NCI-H526 treated with DMSO at 0.1 percent for 48 hours (cell line): ENCODE data around the gene EIF2S2.

ENCODE experiments used
- DNase-seq: peaks from one replicate; lab custom pipeline; 2025; lab: John Stamatoyannopoulos, UW

EIF2S2 gene

DNA sequence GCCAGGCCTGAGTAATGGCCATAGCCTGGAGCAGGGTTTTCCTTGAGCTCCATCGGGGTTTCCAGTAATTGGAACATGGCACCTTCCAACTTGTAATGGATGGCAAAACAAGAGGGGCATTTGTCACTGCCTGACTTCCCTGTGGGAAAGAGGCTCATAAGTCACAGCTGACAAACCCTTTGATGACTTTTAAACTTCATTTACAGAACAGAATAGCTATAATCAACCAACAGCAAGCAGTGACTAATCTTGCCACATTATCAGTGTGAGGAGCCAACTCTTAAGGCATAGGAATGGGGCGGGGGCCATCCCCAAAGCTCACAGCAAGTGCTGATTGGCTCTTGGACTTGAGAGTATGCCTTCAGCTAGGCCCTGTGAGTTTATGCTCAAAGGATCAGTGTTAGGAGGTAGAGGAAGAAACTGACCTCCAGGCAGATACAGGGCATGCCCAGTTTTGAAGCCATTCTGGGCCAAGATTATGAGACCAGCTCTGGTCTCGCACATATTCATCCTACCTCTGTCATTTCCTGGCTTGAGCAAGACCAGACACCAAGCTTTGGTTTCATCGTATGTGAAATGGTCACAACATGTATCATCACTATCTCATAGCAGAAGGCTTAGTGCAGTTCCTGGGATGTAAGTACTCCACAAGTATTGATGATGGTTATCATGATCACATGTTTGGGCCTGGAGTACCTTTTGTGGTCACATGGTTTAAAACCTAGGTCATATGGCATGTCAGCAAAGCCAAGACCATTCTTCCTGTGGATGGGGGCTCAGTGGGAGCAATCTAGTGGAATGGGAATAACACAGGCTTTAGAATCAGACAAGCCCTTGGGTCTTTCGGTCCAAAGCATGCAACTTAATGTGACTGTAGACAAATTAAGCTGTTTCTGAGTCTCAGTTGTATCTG, 49.2 kb downstream of the EIF2S2 start:
- DNase-seq: no peak

DNA sequence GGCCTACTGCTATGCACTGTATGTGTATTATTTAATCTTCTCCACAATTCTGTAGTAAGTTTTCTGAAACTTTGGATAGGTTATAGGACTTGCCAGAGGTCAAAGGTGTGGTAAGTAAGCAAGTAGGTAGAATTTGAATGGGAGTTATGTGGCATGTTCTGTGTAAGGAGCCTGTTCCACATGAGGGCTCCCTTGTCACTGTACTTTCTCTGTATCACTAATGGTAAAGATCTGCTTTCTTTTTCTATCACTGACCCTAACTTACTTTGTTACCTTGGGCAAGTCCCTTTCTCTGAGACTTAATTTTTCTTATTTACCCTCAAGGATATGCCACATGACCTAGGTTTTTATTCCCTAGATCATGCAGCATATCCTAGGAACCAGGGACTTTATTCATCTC, 50.3 kb downstream of the EIF2S2 start:
- no peak for DNase-seq

DNA sequence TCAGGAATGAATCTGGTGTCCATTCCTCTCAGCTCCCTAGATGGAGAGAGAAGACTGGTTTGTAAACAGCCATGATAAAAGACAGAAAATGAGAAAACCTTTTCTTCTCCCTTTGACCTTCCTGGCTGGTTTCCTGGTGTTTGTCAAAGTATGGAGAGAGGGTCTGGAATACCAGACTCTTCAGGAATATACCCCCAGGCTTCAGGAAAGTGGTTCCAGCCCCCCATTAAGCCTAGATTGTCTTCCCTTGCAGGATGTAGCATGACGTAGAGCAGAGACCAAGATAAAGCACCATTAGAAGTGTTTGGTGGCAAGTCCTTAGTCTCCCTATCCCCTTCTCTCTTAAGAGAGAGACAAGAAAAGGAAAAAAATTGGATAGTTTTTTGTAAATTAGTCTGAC, 51.1 kb downstream of the EIF2S2 start:
- DNase-seq: no peak

DNA sequence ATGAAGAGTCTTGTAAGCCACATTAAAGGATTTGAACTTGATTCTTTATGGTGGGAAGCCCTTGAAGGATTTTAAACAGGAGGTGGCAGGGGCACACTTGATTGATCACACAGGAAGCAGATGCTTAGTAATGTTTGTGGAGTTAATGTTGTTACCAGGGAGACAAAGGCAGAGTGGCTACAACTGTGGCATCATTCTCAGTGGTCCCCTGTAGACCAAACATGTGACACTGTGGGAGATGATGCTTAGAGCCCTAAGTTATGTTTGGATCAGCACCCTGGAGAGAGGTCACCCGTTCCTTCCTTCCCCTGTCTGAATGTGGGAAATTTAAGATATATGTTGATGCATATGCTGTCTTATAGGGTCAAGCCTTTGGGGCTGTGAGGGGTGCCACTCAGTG, 53.2 kb downstream of the EIF2S2 start:
- DNase-seq: no peak

DNA sequence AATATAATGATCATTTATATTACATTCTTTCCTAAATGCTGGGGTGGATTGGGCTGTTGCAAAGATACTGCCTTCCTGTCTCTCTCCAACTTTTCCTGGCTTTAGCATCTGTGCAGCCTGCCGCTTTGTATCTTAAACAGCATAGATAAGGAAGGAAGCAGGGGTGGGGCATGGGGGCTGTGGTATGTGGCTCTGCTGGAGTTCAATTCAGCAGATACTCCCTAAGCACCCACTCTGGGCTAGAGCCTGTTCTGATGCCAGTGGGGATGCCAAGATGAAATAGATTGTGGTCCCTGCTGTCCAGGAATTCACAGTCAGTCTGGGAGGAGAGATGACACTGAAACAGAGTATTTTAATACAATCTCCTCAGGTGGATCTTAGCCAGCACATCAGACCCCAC, 56.8 kb downstream of the EIF2S2 start:
- no peak for DNase-seq

DNA sequence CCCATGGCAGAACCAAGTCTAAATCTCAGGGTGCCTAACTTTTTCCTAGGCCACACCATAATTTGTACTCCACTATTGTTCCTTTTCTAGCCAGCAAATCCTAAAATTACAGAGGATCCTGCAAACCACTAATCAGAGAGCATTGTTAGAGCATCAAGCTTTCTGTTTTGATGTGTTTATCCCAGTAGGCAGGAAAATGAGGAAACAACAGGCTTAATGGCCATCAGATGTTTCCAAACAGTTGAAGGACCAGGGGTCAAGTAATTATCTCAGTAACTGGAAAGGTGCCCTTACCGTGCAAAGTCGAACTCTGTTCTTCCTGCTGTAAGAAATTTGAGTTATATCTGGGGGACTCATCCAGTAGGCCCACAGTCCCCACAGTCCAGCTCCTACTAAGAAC, 59.6 kb downstream of the EIF2S2 start:
- no peak for DNase-seq

DNA sequence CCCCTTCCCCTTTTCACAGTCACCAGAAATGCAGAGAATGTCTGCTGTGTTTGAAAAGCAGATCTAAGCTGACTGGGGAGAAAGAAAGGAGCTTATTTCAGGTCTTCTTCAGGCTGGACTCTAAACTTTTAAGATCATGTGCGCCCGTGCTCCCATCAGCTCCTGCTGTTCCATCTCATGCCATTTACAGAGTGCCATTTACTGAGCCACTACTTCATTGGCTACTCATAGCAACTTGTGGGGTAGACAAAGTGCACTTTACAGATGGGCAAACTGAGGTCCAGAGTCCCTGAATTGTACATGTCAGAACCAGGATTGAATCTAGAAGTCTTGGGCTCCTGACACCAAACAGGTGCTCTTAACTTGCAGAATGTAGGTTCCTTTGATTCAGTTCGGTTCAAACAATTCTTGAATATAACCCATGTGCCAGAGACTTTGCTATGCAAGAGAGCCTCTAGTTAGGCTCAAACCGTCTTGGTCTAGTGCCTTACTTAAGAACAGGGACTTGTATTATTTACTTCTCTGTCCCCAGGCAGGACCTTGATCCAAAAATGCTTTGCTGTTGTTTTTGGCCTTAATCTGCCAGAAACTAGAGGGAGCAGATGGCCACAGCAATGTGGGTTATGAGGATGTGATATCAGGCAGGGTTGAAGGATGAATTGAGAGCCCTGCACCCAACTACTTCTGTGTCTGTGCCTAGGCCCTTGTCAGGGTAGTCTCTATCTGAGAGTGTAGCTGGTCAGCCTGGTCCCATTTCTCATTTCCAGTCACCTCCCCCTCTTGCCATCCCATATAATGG, 61.9 kb downstream of the EIF2S2 start:
- no peak for DNase-seq

DNA sequence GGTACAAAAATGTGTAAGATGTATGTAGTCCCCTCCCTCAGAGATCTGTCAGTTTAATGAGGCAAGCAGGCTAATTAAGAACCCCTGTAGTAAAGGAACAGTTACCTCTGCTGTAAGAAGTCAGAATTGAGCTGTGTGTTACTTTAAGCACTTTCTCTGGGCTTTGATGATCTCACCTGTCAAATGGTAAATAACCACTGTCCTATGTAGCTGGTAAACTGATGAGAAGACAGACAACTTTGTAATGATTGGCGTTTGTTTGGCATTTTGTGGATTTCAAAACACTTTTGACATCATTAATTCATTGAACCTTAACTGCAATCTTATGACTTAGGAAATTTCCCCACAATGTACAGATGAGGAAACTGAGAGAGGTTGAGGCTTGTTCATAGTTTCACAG, 62.7 kb downstream of the EIF2S2 start:
- DNase-seq: no peak

DNA sequence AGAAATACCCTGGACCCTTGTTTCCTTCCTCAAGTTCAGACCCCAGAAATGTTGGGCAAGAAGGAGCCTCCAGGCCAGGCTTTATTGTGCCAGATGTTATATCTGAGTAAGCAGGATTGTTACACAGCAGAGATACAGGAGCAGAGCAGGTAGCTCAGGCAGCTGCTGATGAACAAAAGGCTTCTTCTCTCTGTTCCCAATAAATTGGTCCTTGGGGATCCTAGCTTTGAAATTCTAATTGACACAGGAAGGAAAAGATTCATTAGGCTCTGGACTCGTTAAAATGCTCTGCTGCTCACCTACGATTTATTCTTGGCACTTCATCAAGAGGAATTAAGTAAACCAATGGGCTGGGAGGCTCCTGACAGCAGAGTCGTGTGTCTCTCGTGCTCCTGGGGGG, 64.1 kb downstream of the EIF2S2 start:
- DNase-seq: no peak

DNA sequence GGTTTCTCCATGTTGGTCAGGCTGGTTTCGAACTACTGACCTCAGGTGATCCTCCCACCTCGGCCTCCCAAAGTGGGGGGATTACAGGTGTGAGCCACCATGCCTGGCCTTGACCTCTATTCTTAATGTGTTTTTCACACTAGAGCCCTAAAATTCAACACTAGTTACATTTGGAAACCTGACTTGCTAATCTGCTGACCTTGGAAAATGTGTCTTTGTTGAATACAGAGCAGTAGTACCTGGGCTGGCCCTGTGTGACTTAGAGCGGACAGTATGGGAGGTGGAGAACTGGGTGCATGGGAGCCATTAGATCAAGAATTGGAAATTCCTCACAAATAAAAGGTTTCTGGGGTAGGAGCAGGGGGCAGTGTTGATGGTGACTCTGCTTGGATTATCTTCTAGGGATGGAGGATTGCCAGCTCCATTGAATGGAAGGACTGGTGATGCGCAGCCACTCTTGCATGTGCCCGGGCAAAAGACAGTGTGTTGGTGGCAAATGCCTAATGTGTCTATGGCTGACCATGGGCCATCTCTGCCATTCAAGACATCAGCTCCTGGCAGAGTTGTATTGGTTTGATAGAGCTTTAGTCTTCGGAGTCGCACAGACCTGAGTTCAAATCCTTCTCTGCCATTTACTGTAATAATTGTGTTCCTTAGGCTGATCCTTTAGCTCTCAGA, 64.9 kb downstream of the EIF2S2 start:
- DNase-seq: no peak

DNA sequence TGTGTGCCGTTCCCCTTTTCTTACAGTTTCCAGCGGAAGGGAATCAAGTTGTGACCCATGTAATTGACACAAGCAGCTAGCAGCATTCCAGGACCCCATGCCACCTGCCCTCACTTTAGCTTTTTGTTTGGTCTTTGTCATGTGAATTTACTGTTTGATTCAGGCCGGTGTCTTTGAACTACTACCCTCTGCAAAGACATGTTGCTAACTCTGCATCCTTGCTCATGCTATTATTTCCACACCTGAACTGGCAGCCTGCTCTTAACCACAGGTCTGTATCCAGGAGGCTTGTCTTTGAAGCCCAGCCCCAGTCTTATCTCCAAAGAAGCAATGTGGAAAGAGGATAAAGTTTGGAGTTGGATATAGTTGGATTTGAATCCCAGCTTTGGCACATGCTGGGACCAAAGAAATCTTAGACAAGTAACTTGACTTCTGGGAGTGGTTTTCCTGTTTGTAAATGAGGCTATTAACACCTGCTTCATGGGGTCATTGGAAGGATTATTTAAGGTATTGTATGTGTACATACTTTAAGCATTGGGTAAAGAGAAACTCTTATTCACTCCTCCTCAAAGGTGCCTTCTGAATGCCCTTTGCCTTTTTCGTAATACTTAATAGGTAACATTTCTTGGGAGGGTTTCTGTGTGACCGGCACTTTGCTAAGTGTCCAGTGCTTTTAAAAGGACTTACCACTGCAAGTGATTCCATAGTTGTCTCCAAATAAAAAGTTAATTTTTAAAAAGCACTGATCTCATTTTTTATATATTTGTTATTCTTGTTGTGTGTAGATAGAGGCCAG, 65.9 kb downstream of the EIF2S2 start:
- no peak for DNase-seq

DNA sequence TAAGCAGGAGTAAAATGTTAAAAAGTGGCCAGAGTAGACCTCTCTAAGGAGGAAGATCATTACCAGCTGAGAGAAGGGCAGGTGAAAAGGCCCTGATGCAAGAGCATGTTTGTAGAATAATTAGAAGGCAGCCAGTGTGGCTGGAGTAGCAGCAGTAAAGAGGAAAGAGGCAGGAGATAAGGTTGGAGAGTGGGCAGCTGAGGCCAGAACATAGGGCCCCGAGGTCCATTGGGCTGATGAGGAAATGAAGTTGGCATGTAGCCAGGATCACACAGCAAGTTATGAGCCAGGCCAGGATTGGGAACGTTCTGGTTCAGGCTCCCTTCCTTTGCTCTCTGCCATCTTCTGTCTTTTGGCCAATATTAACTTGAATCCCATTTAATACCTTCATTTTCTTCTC, 66.7 kb downstream of the EIF2S2 start:
- DNase-seq: no peak

DNA sequence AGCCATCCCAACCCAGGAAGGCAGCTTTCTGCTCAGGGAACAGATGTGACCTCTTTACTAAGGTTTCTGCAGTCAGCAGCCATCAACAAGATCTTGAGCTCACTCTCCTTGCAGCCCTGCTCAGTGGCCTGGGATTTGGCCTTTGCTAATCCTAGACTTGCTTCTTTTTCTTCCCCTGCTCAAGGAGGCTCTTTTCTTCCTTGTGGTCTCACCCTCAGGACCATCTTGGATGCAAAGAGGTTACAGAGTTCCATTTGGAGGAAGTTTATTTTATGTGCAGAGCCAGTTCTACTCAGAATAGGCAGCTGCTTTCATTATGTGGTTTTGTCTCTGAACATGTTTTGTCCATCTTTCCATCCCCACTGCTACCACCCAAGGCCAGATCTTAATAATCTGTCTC, 69.0 kb downstream of the EIF2S2 start:
- DNase-seq: no peak

DNA sequence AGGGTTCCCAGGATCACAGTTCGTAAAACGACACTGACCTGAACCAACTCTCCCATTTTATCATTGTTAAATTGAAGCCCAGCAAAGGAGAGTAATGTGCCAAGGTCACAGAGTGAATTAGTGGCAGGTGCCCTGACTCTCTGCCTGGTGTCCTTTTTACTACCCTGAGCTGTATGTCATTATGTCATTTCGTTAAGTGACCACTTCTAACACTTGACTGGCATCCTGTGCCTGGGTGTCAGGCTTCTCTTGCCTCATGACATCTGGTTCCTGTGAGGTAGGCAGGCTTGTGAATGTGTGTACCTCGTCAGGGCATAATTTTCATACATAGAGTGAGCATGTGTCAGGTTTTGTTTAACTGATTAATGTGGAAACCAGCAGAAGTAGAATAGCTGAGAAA, 69.8 kb downstream of the EIF2S2 start:
- no peak for DNase-seq

DNA sequence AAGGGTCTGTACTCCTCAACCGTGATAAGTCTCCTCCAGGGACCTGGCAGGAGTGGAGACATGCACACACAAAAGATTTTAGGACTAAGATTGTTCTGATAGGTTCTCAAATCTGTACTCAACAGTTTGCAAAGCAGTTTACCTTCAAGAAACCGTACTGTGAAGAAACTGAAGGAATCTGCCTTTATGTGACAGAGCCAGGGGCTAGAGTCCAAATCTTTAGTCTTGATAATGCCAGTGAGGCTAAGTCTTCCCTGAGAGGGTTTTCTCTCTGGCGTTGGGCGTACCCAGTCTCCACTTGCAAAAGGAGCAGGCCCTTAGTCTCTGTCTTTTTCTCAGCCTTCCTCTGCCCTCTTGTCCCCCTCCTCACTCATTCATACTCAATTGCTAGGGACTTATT, 70.8 kb downstream of the EIF2S2 start:
- no peak for DNase-seq

DNA sequence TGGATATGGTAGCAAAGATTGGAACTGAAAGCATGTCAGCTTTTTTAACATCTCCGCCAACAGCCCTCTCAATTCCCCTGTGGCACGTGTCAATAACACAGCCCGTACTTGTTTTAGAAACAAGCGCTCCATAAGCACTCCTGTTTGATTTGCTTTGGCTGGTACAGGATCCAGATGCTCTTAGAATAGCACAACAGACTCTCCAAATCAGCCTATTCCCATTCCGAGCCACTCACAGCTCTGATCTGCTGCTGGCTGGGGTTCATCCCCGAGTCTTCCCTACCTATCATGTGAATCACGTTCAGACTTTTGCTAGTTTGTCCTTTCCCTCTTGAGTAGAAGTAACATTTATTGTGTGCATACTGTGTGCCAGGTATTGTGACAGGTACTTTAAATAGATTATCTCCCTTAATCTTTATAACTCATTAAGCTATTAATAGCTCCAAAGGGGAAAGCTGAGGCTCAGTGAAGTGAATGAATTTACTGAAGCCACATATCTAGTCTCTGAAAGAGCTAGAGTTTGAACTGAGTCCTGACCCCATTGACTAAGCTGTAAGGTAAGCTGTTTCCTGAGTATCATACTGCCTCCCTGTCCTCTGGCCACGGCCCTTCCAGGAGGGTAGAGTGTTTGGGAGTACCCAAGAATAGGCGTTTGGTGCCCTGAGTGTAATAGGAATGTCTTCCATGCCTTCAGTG, 71.6 kb downstream of the EIF2S2 start:
- no peak for DNase-seq
